HFF-Myc (cell line): Measurements from ENCODE around the gene MYL9.

Experiments
- DNase-seq: peaks from one replicate; pipeline ENCODE4 v3.0.0-alpha.2; 2011; ENCODE audit warnings: low read depth; ENCODE audit errors: extremely low read depth
- H3K4me3 ChIP-seq: replicated peaks from 2 replicates; pipeline ENCODE4 v1.5.1; 2011; ENCODE audit warnings: low read depth, mild to moderate bottlenecking, control low read depth, low read length
- CTCF ChIP-seq: IDR thresholded peaks from 2 replicates; pipeline ENCODE4 v1.5.1; 2012; ENCODE audit warnings: mild to moderate bottlenecking, low read depth, low read length, control low read depth; ENCODE audit errors: missing control alignments

MYL9 gene

GRCh38 chr20:36526521-36527011, 14.8 kb upstream of the MYL9 start:
- no peak for DNase-seq

GRCh38 chr20:36527331-36528125, 13.8 kb upstream of the MYL9 start:
- no peak for DNase-seq
- no peak for TF ChIP-seq CTCF

More at GRCh38 chr20:36526521-36527011, 14.8 kb upstream of the MYL9 start:
- no peak overlapping the region for H3K4me3 ChIP-seq
- no peak for TF ChIP-seq CTCF

GRCh38 chr20:36528176-36528874, 13.0 kb upstream of the MYL9 start:
- H3K4me3 ChIP-seq, result no peak overlapping the region
- TF ChIP-seq CTCF, result no peak
- DNase-seq, result no peak

More at GRCh38 chr20:36527331-36528125, 13.8 kb upstream of the MYL9 start:
- no peak overlapping the region for H3K4me3 ChIP-seq

GRCh38 chr20:36528875-36529417, 12.4 kb upstream of the MYL9 start:
- DNase-seq, result no peak
- no peak overlapping the region for H3K4me3 ChIP-seq
- TF ChIP-seq CTCF, result no peak

GRCh38 chr20:36532388-36532787, 8.9 kb upstream of the MYL9 start:
- H3K4me3 ChIP-seq, result no peak overlapping the region
- no peak for TF ChIP-seq CTCF
- DNase-seq, result no peak

- no peak for TF ChIP-seq CTCF
- no peak for DNase-seq
Observed at GRCh38 chr20:36532822-36533221, 8.5 kb upstream of the MYL9 start.

More at GRCh38 chr20:36532822-36533221, 8.5 kb upstream of the MYL9 start:
- no peak overlapping the region for H3K4me3 ChIP-seq
